Neural cell (in vitro differentiated cells): ENCODE data around the gene ASTL. TPM values are rescaled to one million over a fixed set of nuclear protein-coding genes. Genes with fewer than 3 reads are reported as not detected.

Source experiments
- H2AFZ ChIP-seq: fragments of 200-600, 300-800 bp; sonication (generic), shearing (Covaris generic); 2 replicates; pipeline ENCODE4 v1.6.0; 2014; ENCODE audit warnings: low read depth, mild to moderate bottlenecking, antibody characterized with exemption, low read length, moderate library complexity
- H3F3A ChIP-seq: fragments of 200-600 bp; shearing (Covaris generic); 2 replicates; pipeline ENCODE4 v1.6.1; 2016; ENCODE audit warnings: mild to moderate bottlenecking, moderate library complexity, mixed read lengths, antibody characterized with exemption, low read length; ENCODE audit not compliant: insufficient read depth, poor library complexity, severe bottlenecking
- H3K27ac ChIP-seq: fragments of 200-600, 300-800 bp; sonication (generic), shearing (Covaris generic); 2 replicates; pipeline ENCODE4 v1.5.1; 2014; ENCODE audit warnings: mild to moderate bottlenecking, low read length, moderate library complexity
- H3K27me3 ChIP-seq: fragments of 300-800, 200-600 bp; sonication (generic), shearing (Covaris generic); 2 replicates; pipeline ENCODE4 v1.6.0; 2014; ENCODE audit warnings: mild to moderate bottlenecking, low read depth, low read length, moderate library complexity; ENCODE audit not compliant: insufficient read depth
- H3K36me3 ChIP-seq: fragments of 300-800, 200-600 bp; sonication (generic), shearing (Covaris generic); 2 replicates; pipeline ENCODE4 v1.5.1; 2014; ENCODE audit warnings: mild to moderate bottlenecking, antibody characterized with exemption, low read length, moderate library complexity; ENCODE audit not compliant: insufficient read depth
- H3K4me2 ChIP-seq: fragments of 300-800, 200-600 bp; sonication (generic), shearing (Covaris generic); 2 replicates; pipeline ENCODE4 v1.6.0; 2014; ENCODE audit warnings: mild to moderate bottlenecking, low read length
- H3K4me3 ChIP-seq: fragments of 300-800, 200-600 bp; sonication (generic), shearing (Covaris generic); 2 replicates; pipeline ENCODE4 v1.5.1; 2014; ENCODE audit warnings: mild to moderate bottlenecking, low read length, moderate library complexity
- H3K79me2 ChIP-seq: fragments of 200-600 bp; shearing (Covaris generic); replicated peaks from 2 replicates; pipeline ENCODE4 v1.6.0; 2014; ENCODE audit warnings: mild to moderate bottlenecking, low read length, moderate library complexity; ENCODE audit not compliant: insufficient read depth
- H3K9ac ChIP-seq: fragments of 300-800, 200-600 bp; sonication (generic), shearing (Covaris generic); 2 replicates; pipeline ENCODE4 v1.6.1; 2016; ENCODE audit warnings: mild to moderate bottlenecking, low read length, mixed read lengths
- H3K9me2 ChIP-seq: fragments of 200-600 bp; shearing (Covaris generic); 2 replicates; pipeline ENCODE4 v1.6.1; 2016; ENCODE audit warnings: mild to moderate bottlenecking, low read length, mixed read lengths; ENCODE audit not compliant: insufficient read depth
- H3K9me3 ChIP-seq: fragments of 200-600, 300-800 bp; sonication (generic), shearing (Covaris generic); 2 replicates; pipeline ENCODE4 v1.6.1; 2016; ENCODE audit warnings: mild to moderate bottlenecking, mixed run types, low read length, moderate library complexity, mixed read lengths
- H4K20me1 ChIP-seq: fragments of 200-600 bp; shearing (Covaris generic); 2 replicates; pipeline ENCODE4 v1.6.1; 2016; ENCODE audit warnings: mild to moderate bottlenecking, mixed run types; ENCODE audit not compliant: insufficient read depth
- EP300 ChIP-seq: fragments of 450-650 bp; conservative IDR thresholded peaks from 2 replicates; pipeline ENCODE4 v1.6.1; 2014; ENCODE audit warnings: antibody characterized with exemption, mild to moderate bottlenecking, moderate library complexity; ENCODE audit not compliant: poor library complexity, severe bottlenecking
- EZH2 ChIP-seq: fragments of 200-600, 300-800 bp; shearing (Covaris generic), sonication (generic); IDR thresholded peaks from 2 replicates; pipeline ENCODE4 v1.6.1; 2014; ENCODE audit warnings: antibody characterized with exemption, low read length, borderline replicate concordance, mild to moderate bottlenecking; ENCODE audit not compliant: insufficient read depth, poor library complexity, severe bottlenecking
- MXI1 ChIP-seq: fragments of 450-650 bp; conservative IDR thresholded peaks from 2 replicates; pipeline ENCODE4 v1.6.1; 2014; ENCODE audit warnings: antibody characterized with exemption, mild to moderate bottlenecking; ENCODE audit not compliant: poor library complexity, severe bottlenecking
- POLR2AphosphoS5 ChIP-seq: IDR thresholded peaks from 2 replicates; pipeline ENCODE4 v1.6.1; 2012
- RAD21 ChIP-seq: fragments of 450-650 bp; conservative IDR thresholded peaks from 2 replicates; pipeline ENCODE4 v1.6.1; 2014; ENCODE audit warnings: antibody characterized with exemption, mild to moderate bottlenecking, moderate library complexity
- SMC3 ChIP-seq: fragments of 450-650 bp; conservative IDR thresholded peaks from 2 replicates; pipeline ENCODE4 v1.6.1; 2014; ENCODE audit warnings: antibody characterized with exemption, mild to moderate bottlenecking, moderate library complexity; ENCODE audit not compliant: poor library complexity
- TAF1 ChIP-seq: IDR thresholded peaks from 2 replicates; pipeline ENCODE4 v1.6.1; 2012; ENCODE audit warnings: low read depth
- polyA plus RNA-seq: library from polyadenylated mRNA; depleted of rRNA; stranded (reverse); fragments of >200 nt; gene quantifications from 2 replicates; pipeline ENCODE4 v1.2.3, GENCODE V29; 2014
- TF ChIP-seq, protein P1 (sequence below): IDR thresholded peaks from 2 replicates; pipeline ENCODE4 v1.6.1; 2012; ENCODE audit warnings: borderline replicate concordance
- TF ChIP-seq, protein P2 (sequence below): fragments of 450-650 bp; IDR thresholded peaks from 2 replicates; pipeline ENCODE4 v1.5.1; 2014; ENCODE audit warnings: antibody characterized with exemption, mild to moderate bottlenecking, moderate library complexity; ENCODE audit not compliant: poor library complexity, severe bottlenecking

The ASTL gene
- polyA plus RNA-seq, 1 donor from 2014 or later = not detected

DNA sequence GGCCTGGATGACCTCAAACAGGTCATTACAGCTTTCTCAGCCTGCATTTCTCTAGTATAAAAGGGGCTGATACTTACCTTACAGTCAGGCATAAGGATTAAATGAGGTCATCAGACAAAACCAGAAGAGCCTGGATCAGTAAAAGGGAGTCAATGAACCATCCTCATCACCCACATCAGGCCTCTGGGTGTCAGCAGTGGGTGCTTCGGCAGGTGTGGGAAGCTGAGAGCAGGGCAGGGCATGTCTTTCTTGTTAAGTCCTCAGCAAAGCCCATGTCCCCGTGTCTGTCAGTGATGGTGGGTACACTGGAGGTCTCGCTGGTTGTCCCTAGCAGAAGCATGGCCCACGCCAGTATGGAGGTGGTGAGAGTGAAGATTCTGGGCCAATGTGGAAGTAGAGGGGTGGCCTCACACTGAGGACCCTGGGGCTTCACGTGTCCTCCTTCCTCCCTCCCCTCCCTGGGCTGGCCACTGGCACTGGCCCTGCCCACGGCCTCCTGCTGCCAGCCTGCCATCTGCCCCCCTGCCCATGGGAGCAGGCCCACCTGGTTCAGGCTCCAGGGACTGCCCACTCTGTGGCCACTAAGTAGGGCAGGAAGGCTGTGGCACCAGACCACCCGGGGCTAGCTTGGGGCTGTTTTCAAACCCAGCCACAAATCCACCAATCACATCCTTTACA is 26.3 kb downstream of the ASTL start:
- Histone ChIP-seq H3K4me3 (no peak overlapping the region), H2AFZ (no peak overlapping the region), H3K27me3 (peaks cover 11% of the 10 kb centered on the region), H3K9me3 (peaks cover 9% of the 10 kb centered on the region), H4K20me1 (no peaks in the 10 kb centered on the region), H3K79me2 (no peaks in the 10 kb centered on the region), H3F3A (no peaks in the 10 kb centered on the region), H3K27ac (no peak overlapping the region), H3K9me2 (no peaks in the 10 kb centered on the region), H3K36me3 (no peaks in the 10 kb centered on the region), H3K4me2 (no peak overlapping the region), H3K9ac (no peak overlapping the region)
- no peak for TF ChIP-seq MXI1
- TF ChIP-seq, protein P1, sequence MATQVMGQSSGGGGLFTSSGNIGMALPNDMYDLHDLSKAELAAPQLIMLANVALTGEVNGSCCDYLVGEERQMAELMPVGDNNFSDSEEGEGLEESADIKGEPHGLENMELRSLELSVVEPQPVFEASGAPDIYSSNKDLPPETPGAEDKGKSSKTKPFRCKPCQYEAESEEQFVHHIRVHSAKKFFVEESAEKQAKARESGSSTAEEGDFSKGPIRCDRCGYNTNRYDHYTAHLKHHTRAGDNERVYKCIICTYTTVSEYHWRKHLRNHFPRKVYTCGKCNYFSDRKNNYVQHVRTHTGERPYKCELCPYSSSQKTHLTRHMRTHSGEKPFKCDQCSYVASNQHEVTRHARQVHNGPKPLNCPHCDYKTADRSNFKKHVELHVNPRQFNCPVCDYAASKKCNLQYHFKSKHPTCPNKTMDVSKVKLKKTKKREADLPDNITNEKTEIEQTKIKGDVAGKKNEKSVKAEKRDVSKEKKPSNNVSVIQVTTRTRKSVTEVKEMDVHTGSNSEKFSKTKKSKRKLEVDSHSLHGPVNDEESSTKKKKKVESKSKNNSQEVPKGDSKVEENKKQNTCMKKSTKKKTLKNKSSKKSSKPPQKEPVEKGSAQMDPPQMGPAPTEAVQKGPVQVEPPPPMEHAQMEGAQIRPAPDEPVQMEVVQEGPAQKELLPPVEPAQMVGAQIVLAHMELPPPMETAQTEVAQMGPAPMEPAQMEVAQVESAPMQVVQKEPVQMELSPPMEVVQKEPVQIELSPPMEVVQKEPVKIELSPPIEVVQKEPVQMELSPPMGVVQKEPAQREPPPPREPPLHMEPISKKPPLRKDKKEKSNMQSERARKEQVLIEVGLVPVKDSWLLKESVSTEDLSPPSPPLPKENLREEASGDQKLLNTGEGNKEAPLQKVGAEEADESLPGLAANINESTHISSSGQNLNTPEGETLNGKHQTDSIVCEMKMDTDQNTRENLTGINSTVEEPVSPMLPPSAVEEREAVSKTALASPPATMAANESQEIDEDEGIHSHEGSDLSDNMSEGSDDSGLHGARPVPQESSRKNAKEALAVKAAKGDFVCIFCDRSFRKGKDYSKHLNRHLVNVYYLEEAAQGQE = no peak
- TF ChIP-seq POLR2AphosphoS5 = no peak
- TF ChIP-seq, protein P2, sequence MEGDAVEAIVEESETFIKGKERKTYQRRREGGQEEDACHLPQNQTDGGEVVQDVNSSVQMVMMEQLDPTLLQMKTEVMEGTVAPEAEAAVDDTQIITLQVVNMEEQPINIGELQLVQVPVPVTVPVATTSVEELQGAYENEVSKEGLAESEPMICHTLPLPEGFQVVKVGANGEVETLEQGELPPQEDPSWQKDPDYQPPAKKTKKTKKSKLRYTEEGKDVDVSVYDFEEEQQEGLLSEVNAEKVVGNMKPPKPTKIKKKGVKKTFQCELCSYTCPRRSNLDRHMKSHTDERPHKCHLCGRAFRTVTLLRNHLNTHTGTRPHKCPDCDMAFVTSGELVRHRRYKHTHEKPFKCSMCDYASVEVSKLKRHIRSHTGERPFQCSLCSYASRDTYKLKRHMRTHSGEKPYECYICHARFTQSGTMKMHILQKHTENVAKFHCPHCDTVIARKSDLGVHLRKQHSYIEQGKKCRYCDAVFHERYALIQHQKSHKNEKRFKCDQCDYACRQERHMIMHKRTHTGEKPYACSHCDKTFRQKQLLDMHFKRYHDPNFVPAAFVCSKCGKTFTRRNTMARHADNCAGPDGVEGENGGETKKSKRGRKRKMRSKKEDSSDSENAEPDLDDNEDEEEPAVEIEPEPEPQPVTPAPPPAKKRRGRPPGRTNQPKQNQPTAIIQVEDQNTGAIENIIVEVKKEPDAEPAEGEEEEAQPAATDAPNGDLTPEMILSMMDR = no peak
- no peak for TF ChIP-seq RAD21
- TF ChIP-seq EP300 = no peak
- TF ChIP-seq EZH2 = no peak
- TF ChIP-seq TAF1 = no peak
- TF ChIP-seq SMC3 = no peak

DNA sequence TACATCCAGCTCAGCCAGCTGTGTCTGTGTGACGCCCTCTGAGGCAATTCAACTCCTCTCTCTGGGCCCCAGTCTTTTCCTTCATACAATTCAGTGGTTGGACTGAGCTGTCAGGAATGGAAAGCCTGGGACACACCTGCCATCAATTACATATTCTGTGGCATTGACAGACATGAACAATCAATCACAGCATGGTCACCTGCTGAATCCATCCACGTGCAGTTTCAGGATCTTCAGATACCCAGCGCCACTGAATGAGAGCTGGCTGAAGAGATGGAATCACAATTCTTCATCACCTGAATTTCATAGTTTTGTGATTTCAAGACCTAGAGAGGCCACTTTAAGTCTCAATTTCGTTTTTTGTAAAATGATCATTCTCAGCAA is 27.1 kb downstream of the ASTL start:
- Histone ChIP-seq H2AFZ (no peak overlapping the region), H3K36me3 (no peaks in the 10 kb centered on the region), H4K20me1 (no peaks in the 10 kb centered on the region), H3K4me3 (no peak overlapping the region), H3K9ac (no peak overlapping the region), H3K27ac (no peak overlapping the region), H3K4me2 (no peak overlapping the region), H3K9me3 (peaks cover 9% of the 10 kb centered on the region), H3F3A (no peaks in the 10 kb centered on the region), H3K79me2 (no peaks in the 10 kb centered on the region), H3K9me2 (no peaks in the 10 kb centered on the region), H3K27me3 (peaks cover 5% of the 10 kb centered on the region)
- TF ChIP-seq RAD21 (no peak), MXI1 (no peak), EZH2 (no peak), EP300 (no peak), SMC3 (no peak), POLR2AphosphoS5 (no peak), TAF1 (no peak)
- TF ChIP-seq, protein P1 = no peak
- TF ChIP-seq, protein P2 = no peak
